GM15510 (cell line): ENCODE data around the gene TPP2.

ENCODE experiments used
- POLR2A ChIP-seq: IDR thresholded peaks from 3 replicates; pipeline ENCODE4 v1.6.1; 2011; ENCODE audit warnings: borderline replicate concordance; ENCODE audit not compliant: insufficient read length; ENCODE audit errors: extremely low read depth

TPP2 gene

DNA sequence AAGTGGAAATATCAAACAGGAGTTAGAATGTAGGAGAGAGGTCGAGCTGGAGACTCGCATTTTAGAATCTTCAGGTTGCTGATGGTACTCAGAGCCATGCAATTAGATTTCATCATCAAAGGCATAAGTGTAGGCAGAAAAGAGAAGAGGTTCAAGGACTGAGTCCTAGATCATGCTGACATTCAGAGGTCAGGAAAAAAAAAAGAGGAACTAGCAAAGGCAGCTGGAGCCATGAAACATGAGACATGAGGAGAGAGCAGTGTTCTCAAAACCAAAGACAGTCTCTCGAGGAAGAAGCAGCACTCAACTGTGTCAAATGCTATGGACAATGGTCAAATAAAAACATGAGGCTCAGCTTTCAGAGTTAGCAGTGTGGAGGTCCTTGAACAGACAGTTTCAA, 12.4 kb upstream of the TPP2 start:
- no peak for TF ChIP-seq POLR2A

DNA sequence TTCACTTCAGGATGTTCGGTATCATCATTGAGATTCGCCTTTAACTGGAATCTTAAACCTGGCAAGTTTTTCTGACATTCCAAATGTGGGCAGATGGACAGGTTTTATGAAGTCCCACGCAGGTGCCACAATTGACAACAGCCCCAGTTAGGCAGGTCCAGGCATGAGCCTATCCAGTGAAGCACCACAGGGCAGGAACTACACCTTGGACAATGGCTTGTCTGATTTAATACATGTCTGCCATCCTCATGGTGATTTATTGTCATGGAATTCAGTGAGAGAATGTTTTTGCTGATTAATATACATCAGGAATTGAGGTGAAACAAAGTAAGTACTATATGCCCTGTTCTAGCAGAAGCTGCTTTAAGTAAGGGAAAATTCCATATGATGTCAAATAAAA, 10.2 kb upstream of the TPP2 start:
- no peak for TF ChIP-seq POLR2A

DNA sequence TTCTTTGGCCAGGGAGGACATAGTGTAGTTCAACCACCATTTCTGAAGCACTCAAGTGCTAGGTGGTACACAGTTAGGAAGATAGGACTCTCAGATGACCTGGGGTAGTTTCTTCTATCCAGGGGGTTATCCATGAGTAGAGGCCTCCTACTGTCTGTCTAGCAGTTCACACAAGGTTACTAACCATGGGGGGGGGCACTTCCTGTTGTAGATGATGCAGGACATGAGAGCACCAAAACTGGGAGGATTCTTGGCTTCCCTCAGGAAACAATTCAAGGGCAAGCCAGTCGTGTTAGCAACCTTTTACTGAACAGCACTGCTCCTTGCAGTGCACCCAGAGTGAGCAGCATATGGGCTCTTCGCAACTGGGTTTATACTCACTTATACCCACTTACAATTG, 8.9 kb upstream of the TPP2 start:
- TF ChIP-seq POLR2A: no peak

DNA sequence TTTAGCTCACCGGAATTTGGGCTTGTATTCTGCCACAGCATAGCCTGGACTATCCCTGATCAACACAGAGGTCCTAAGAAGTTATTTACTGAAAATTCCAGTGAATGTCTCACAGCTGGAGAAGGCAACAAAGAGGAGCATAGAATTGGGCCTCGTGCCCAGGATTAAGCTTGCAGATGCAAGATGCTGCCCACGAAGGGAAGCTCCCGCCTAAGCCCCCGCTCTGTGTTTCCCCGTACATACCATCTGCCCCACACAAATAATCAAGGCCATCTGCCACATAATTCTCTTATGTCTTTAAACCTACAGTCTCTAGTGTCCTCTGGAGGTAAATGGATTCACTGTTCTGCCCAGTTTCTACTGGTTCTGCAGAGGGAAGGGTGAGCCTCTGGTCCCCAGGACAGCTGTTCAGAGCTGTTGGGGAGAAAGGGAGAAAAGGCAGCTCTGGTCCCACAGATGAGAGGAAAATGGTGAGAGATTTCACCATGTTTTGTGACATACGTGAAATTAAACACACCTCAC, 7.4 kb upstream of the TPP2 start:
- no peak for TF ChIP-seq POLR2A

- TF ChIP-seq POLR2A: peak; percentile 26
Observed at GRCh38 chr13:102591988-102592781, 4.6 kb upstream of the TPP2 start.

DNA sequence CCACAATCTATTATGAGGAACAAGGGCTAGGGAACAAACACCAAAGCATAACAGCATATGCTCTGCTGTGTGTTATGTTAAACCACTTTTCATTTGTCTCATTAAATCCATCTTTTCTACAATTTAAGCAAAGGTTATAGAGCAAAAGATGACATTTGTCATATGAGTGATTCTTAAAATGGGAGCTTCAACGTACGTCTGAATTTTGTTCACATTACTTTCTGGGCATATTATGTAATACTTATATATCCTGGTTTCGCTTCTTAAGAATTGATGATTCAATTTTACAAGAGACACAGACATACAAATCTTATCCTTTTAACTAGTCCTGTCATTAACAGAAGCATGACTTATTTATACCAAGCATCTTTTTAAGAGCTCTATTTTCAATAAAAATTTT, 3.3 kb upstream of the TPP2 start:
- no peak for TF ChIP-seq POLR2A

- no peak for TF ChIP-seq POLR2A
Observed at GRCh38 chr13:102597029-102597961, 509 bp downstream of the TPP2 start.

- TF ChIP-seq POLR2A: no peak
Observed at GRCh38 chr13:102598061-102598460, 1.3 kb downstream of the TPP2 start.

- TF ChIP-seq POLR2A: no peak
Observed at GRCh38 chr13:102599426-102600012, 2.7 kb downstream of the TPP2 start.

DNA sequence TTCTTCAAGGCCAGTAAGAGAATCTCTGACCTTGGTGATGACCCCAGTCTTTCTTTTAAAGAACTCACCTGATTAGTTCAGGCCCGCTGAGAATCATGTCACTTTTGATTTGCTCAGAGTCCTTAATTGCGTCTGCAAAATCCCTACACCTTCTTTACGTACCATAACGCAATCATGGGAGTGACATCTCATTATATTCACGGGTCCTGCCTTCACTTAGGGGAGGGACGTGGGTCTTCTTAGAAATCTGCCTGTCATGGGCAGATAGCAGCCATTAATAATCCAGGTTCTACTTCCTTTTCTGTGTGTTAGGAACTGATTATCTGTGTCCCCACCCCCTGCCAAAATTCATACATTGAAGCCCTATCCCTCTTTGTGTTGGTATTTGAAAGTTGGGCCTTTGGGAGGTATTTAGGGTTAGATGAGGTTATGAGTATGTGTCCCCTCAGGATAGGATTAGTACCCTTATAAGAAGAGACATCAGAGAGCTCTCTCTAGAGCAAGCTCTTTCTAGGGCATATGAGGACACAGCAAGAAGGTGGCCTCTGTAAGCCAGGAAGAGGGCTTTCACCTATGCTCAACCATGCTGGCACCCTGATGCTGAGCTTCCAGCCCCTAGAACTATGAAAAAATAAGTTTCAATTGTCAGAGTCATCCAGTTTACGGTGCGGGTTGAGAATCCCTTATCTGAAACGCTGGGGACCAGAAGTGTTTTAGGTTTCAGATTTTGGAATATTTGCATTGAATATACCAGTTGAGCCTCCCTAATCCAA, 9.9 kb downstream of the TPP2 start:
- TF ChIP-seq POLR2A: no peak

DNA sequence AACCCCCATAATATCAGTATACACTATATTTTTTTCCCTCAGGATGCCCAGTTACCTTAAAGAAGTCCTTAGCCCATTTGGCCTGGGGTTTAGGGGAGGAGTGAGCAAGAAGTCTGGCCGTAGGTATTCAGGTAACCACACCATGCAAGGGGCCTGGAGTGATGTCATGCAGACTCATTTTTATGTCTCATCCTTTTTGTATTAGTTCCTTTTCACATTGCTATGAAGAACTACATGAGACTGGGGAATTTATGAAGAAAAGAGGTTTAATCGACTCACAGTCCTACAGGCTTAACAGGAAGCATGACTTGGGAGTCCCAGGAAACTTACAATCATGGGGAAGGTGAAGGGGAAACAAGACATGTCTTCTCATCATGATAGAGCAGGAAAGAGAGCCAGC, 12.2 kb downstream of the TPP2 start:
- TF ChIP-seq POLR2A: no peak

- no peak for TF ChIP-seq POLR2A
Observed at GRCh38 chr13:102609696-102610095, 12.9 kb downstream of the TPP2 start.

- no peak for TF ChIP-seq POLR2A
Observed at GRCh38 chr13:102610296-102610895, 13.6 kb downstream of the TPP2 start.
